Measurements from ENCODE around the gene SQSTM1. TPM values are rescaled to one million over a fixed set of nuclear protein-coding genes. Genes with fewer than 3 reads are reported as not detected.

Gene SQSTM1
- polyA plus RNA-seq, 1 of the 3 experiments (the other 2 are of a cell fraction) = 181 TPM

DNA sequence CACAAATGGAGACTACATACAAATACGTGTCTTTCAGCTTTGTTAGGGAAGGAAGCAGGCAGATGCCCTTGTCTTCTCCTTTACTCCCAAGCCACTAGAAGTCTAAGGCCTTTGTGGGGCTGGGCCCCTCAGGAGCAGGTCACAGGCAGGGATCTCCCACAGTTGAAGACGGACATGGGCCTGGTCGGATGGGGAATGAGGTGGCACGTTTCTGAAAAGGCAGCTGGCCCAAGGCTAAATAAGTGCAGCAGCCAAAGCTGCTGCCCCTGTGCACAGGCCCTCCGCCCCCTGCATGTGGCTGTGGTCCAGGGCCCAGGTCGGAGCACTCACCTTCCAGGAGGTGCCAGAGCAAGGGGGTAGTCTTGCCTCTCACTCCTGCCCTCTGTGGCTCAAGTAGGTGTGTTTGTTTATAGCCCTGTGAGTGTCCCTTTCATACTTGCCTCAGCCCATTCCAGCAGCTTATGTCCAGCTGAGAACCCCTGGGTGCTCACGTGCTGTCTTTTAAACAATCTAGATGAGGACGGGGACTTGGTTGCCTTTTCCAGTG is 1.8 kb downstream of the SQSTM1 start:
- H3K9ac ChIP-seq = peak overlapping the region; percentile 97; the same call in 1 of the 2 replicates
- peak overlapping the region; percentile 97 for H3K4me3 ChIP-seq (ENCODE audit: low read depth in 2 of 2, low read length in 1 of 2)
- peaks cover 22 to 39% of the 10 kb centered on the region in 2 experiments for H3K4me1 ChIP-seq (ENCODE audit: control insufficient read depth in 1 of 2, insufficient read depth in 2 of 2, low read depth in 1 of 2, low read length in 1 of 2)
- TF ChIP-seq, protein P1, sequence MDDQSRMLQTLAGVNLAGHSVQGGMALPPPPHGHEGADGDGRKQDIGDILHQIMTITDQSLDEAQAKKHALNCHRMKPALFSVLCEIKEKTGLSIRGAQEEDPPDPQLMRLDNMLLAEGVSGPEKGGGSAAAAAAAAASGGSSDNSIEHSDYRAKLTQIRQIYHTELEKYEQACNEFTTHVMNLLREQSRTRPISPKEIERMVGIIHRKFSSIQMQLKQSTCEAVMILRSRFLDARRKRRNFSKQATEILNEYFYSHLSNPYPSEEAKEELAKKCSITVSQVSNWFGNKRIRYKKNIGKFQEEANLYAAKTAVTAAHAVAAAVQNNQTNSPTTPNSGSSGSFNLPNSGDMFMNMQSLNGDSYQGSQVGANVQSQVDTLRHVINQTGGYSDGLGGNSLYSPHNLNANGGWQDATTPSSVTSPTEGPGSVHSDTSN (IDR thresholded peaks at IDR 0.05) = no peak
- TF ChIP-seq SMC3 (IDR thresholded peaks at IDR 0.05; ENCODE audit: low read depth, low read length) (no peak), RFX5 (IDR thresholded peaks at IDR 0.05; ENCODE audit: low read length) (no peak), MEF2A (IDR thresholded peaks at IDR 0.05; ENCODE audit: borderline replicate concordance, low read depth) (no peak), POLR2AphosphoS5 (IDR thresholded peaks at IDR 0.05; ENCODE audit: low read depth, low read length) (no peak), RAD21 (IDR thresholded peaks at IDR 0.05; ENCODE audit: low read length) (no peak), GABPA (IDR thresholded peaks at IDR 0.05; ENCODE audit: low read depth) (no peak), CHD2 (IDR thresholded peaks at IDR 0.05; ENCODE audit: low read length, partially characterized antibody) (no peak), SIN3A (IDR thresholded peaks at IDR 0.05; ENCODE audit: borderline replicate concordance, low read depth, low read length) (no peak), EP300 (IDR thresholded peaks at IDR 0.05; ENCODE audit: borderline replicate concordance in 1 of 2, low read depth in 1 of 2, low read length in 1 of 2) (no peak), NFIC (IDR thresholded peaks at IDR 0.05; ENCODE audit: borderline replicate concordance) (no peak), ELF1 (IDR thresholded peaks at IDR 0.05) (no peak), TEAD4 (IDR thresholded peaks at IDR 0.05; ENCODE audit: borderline replicate concordance, insufficient read depth) (no peak), NRF1 (IDR thresholded peaks at IDR 0.05; ENCODE audit: low read depth, low read length) (no peak), FOSL2 (IDR thresholded peaks at IDR 0.05; ENCODE audit: borderline replicate concordance, low read depth) (no peak)
- TF ChIP-seq, protein P2, sequence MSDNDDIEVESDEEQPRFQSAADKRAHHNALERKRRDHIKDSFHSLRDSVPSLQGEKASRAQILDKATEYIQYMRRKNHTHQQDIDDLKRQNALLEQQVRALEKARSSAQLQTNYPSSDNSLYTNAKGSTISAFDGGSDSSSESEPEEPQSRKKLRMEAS (IDR thresholded peaks at IDR 0.05; ENCODE audit: low read depth) = no peak
- TF ChIP-seq, protein P3, sequence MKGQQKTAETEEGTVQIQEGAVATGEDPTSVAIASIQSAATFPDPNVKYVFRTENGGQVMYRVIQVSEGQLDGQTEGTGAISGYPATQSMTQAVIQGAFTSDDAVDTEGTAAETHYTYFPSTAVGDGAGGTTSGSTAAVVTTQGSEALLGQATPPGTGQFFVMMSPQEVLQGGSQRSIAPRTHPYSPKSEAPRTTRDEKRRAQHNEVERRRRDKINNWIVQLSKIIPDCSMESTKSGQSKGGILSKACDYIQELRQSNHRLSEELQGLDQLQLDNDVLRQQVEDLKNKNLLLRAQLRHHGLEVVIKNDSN (IDR thresholded peaks at IDR 0.05; ENCODE audit: borderline replicate concordance, low read depth) = no peak
- TF ChIP-seq, protein P4, sequence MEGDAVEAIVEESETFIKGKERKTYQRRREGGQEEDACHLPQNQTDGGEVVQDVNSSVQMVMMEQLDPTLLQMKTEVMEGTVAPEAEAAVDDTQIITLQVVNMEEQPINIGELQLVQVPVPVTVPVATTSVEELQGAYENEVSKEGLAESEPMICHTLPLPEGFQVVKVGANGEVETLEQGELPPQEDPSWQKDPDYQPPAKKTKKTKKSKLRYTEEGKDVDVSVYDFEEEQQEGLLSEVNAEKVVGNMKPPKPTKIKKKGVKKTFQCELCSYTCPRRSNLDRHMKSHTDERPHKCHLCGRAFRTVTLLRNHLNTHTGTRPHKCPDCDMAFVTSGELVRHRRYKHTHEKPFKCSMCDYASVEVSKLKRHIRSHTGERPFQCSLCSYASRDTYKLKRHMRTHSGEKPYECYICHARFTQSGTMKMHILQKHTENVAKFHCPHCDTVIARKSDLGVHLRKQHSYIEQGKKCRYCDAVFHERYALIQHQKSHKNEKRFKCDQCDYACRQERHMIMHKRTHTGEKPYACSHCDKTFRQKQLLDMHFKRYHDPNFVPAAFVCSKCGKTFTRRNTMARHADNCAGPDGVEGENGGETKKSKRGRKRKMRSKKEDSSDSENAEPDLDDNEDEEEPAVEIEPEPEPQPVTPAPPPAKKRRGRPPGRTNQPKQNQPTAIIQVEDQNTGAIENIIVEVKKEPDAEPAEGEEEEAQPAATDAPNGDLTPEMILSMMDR (IDR thresholded peaks at IDR 0.05) = no peak
- peaks cover 38 to 43% of the 10 kb centered on the region in 2 experiments for H3K36me3 ChIP-seq (replicated peaks in 1 of 2; ENCODE audit: control insufficient read depth in 1 of 2, insufficient read depth in 2 of 2, low read length in 1 of 2)
- ChIA-PET POLR2A (interaction anchor here (0.6 to 1.0 kb wide), 5 partner anchors 11 to 58 kb away, joined by 3 to 6 read pairs (median 3); partner anchors contain the start of gene MRNIP), CTCF (interaction anchor here (1.2 to 1.8 kb wide), 3 partner anchors 21 to 60 kb away, joined by 4 to 10 read pairs (median 7); no protein-coding TSS in a partner anchor)
- H2AFZ ChIP-seq (ENCODE audit: low read depth) = no peak overlapping the region
- 58% methylated on average over 6 of the region's 8 CpGs for WGBS (ENCODE audit: low lambda C conversion rate)
- peaks cover 11% of the 10 kb centered on the region for H3F3A ChIP-seq (replicated peaks; ENCODE audit: insufficient read depth)
- H3K9me2 ChIP-seq = no peaks in the 10 kb centered on the region
- H3K9me3 ChIP-seq = no peaks in the 10 kb centered on the region
- H3K79me2 ChIP-seq (ENCODE audit: insufficient read depth) = peaks cover 70% of the 10 kb centered on the region
- peak overlapping the region; percentile 75 for H3K4me2 ChIP-seq
- H4K20me1 ChIP-seq (ENCODE audit: insufficient read depth) = peaks cover 65% of the 10 kb centered on the region
- no peaks in the 10 kb centered on the region for H3K27me3 ChIP-seq (ENCODE audit: insufficient read depth)
- DNase-seq = no peak
- H3K27ac ChIP-seq (ENCODE audit: low read depth in 2 of 2, low read length in 1 of 2) = peak overlapping the region in 1 of 2 experiments; percentile 56; a peak in 2 of 4 replicates

Measured in SK-N-SH (cell line).